GM12878 (cell line): ENCODE results near the gene ZYX. TPM values are rescaled to one million over a fixed set of nuclear protein-coding genes. Genes with fewer than 3 reads are reported as not detected.
A peak's percentile ranks its signal among the peaks of the same experiment; 100 is the strongest.

Experiments used
- ATAC-seq: fragments of 200-7000 bp; cut with Tn5 transposase; 3 replicates; pipeline ENCODE4 v1.9.1; 2020; ENCODE audit warnings: mild to moderate bottlenecking, moderate library complexity
- BruUV-seq: library from RNA; stranded (reverse); fragments of 400-500 nt; replicated peaks from 2 replicates; lab custom pipeline; 2021; lab: Mats Ljungman, UMichigan
- CTCF ChIA-PET: fragments of 300-600 bp; sonication (Branson Sonifier 250); formaldehyde crosslinking; extraction: SDS; loops from one replicate; lab custom pipeline; 2021; ENCODE audit warnings: inconsistent platforms; lab: Yijun Ruan, JAX
- POLR2A ChIA-PET: fragments of 350-600 bp; formaldehyde crosslinking; extraction: SDS; loops from one replicate; lab custom pipeline; 2021; ENCODE audit warnings: inconsistent platforms; lab: Charles Lee
- RAD21 ChIA-PET: fragments of 300-600 bp; sonication (Branson Sonifier 250); formaldehyde crosslinking; loops from one replicate; lab custom pipeline; 2023; ENCODE audit warnings: antibody characterized with exemption; ENCODE audit not compliant: unreplicated experiment; lab: Charles Lee
- SMC1A ChIA-PET: fragments of 300-600 bp; sonication (Branson Sonifier 250); formaldehyde crosslinking; loops from one replicate; lab custom pipeline; 2023; ENCODE audit not compliant: unreplicated experiment, uncharacterized antibody; lab: Charles Lee
- DNase-seq: peaks from one replicate; pipeline ENCODE4 v3.0.0-alpha.2; 2011; ENCODE audit warnings: low read depth, low spot score
- FAIRE-seq: peaks from 3 replicates; lab custom pipeline; 2011; peaks lifted over from hg19 to GRCh38; lab: Jason Lieb, UNC
- H2AFZ ChIP-seq: 2 replicates; pipeline ENCODE4 v1.6.0; 2011; ENCODE audit warnings: low read depth, low read length, control low read depth; ENCODE audit not compliant: control insufficient read depth
- H3K27ac ChIP-seq: 2 replicates; pipeline ENCODE4 v1.5.1; 2011; ENCODE audit warnings: control low read depth; ENCODE audit not compliant: control insufficient read depth, insufficient read depth
- H3K27me3 ChIP-seq, 2 experiments: replicated peaks in 1 of 2; 2 replicates each; pipeline versions ENCODE4 v1.6.0 to v1.6.1; 2011; ENCODE audit warnings: low read length in 1 of 2; ENCODE audit not compliant: control insufficient read depth in 2 of 2, insufficient read depth in 2 of 2
- H3K36me3 ChIP-seq, 2 experiments: 2 replicates each; pipeline ENCODE4 v1.5.1; 2011; ENCODE audit warnings: low read length in 1 of 2; ENCODE audit not compliant: control insufficient read depth in 2 of 2, insufficient read depth in 2 of 2
- H3K4me1 ChIP-seq: 2 replicates; pipeline ENCODE4 v1.6.1; 2011; ENCODE audit warnings: mild to moderate bottlenecking, low read length, moderate library complexity, mixed read lengths; ENCODE audit not compliant: control insufficient read depth, insufficient read depth
- H3K4me2 ChIP-seq: 2 replicates; pipeline ENCODE4 v1.6.0; 2011; ENCODE audit warnings: control low read depth; ENCODE audit not compliant: control insufficient read depth, insufficient read depth
- H3K4me3 ChIP-seq: fragments of 200-600 bp; sonication (generic); 2 replicates; pipeline ENCODE4 v1.5.1; 2016
- H3K79me2 ChIP-seq: 2 replicates; pipeline ENCODE4 v1.6.0; 2011; ENCODE audit warnings: low read length; ENCODE audit not compliant: control insufficient read depth, insufficient read depth
- H3K9ac ChIP-seq: 2 replicates; pipeline ENCODE4 v1.8.0; 2011; ENCODE audit warnings: low read length, control low read depth, mixed read lengths; ENCODE audit not compliant: control insufficient read depth, insufficient read depth
- H3K9me3 ChIP-seq: replicated peaks from 3 replicates; pipeline ENCODE4 v1.5.1; 2011; ENCODE audit warnings: mild to moderate bottlenecking, low read length; ENCODE audit not compliant: control insufficient read depth, insufficient read depth
- H4K20me1 ChIP-seq: 2 replicates; pipeline ENCODE4 v1.6.0; 2011; ENCODE audit not compliant: control insufficient read depth, insufficient read depth
- BMI1 ChIP-seq: fragments of 450-650 bp; IDR thresholded peaks from 2 replicates; pipeline ENCODE4 v1.6.1; 2016; ENCODE audit warnings: mild to moderate bottlenecking, moderate library complexity, borderline replicate concordance
- CBFB ChIP-seq: IDR thresholded peaks from 2 replicates; pipeline ENCODE4 v1.6.1; 2016; ENCODE audit warnings: antibody characterized with exemption, low read depth
- CHD1 ChIP-seq: IDR thresholded peaks from 2 replicates; pipeline ENCODE4 v1.6.1; 2012; ENCODE audit warnings: low read depth, low read length, improper control_type of control experiment
- EGR1 ChIP-seq, 2 experiments: IDR thresholded peaks; 1 replicate in 1 of 2; 2 replicates in 1 of 2; pipeline ENCODE4 v1.6.1; 2011 to 2012; ENCODE audit warnings: low read depth in 2 of 2, low read length in 2 of 2, borderline replicate concordance in 1 of 2, mild to moderate bottlenecking in 1 of 2, moderate library complexity in 1 of 2
- JUNB ChIP-seq: IDR thresholded peaks from 2 replicates; pipeline ENCODE4 v1.6.1; 2016; ENCODE audit warnings: antibody characterized with exemption, mild to moderate bottlenecking
- MXI1 ChIP-seq: fragments of 150-350 bp; IDR thresholded peaks from 2 replicates; pipeline ENCODE4 v1.6.1; 2011; ENCODE audit warnings: low read depth, mild to moderate bottlenecking, inconsistent platforms, low read length, improper control_type of control experiment
- MYB ChIP-seq: fragments of 150-350 bp; IDR thresholded peaks from 2 replicates; pipeline ENCODE4 v1.6.1; 2014; ENCODE audit warnings: mild to moderate bottlenecking, low read depth, low read length, borderline replicate concordance
- NFIC ChIP-seq: IDR thresholded peaks from 2 replicates; pipeline ENCODE4 v1.6.1; 2012; ENCODE audit warnings: low read depth, mild to moderate bottlenecking, inconsistent platforms, low read length, moderate library complexity
- SUZ12 ChIP-seq: fragments of 200-600 bp; sonication (generic); IDR thresholded peaks from one replicate; pipeline ENCODE4 v1.6.1; 2018; ENCODE audit warnings: antibody characterized with exemption, mild to moderate bottlenecking; ENCODE audit not compliant: unreplicated experiment
- TAF1 ChIP-seq: IDR thresholded peaks from 2 replicates; pipeline ENCODE4 v1.6.1; 2011; ENCODE audit warnings: mild to moderate bottlenecking, low read depth, low read length, borderline replicate concordance
- WGBS: methylation state at CpG from one replicate; pipeline ENCODE4 v1.1.6; 2016; ENCODE audit warnings: low lambda C conversion rate; ENCODE audit not compliant: insufficient replicate concordance, insufficient coverage; ENCODE audit errors: missing lambda C conversion rate; 5-methylcytosine and 5-hydroxymethylcytosine counted together
- in situ Hi-C: fragments of 300-500 bp; cut with MboI; formaldehyde crosslinking; loops from 9 replicates; pipeline ENCODE4 v1.14.3; 2018; ENCODE audit warnings: mixed read lengths
- intact Hi-C: fragments of 100-400 bp; cut with micrococcal nuclease; formaldehyde crosslinking; loops from one replicate; pipeline ENCODE4 v1.14.2; 2022; ENCODE audit not compliant: unreplicated experiment
- polyA plus RNA-seq, 11 experiments: library from polyadenylated mRNA; depleted of rRNA in 4 of 11; unstranded in 6 of 11; stranded (reverse) in 5 of 11; fragments of >200 nt; fragmentation: Nextera tagmentation in 4 of 11; fragmentation: Illumina TruSeq in 1 of 11; extraction: Ambion mirVana in 4 of 11; extraction: Trizol in 1 of 11; gene quantifications; 1 replicate in 1 of 11; 2 replicates in 10 of 11; pipeline versions ENCODE4 v1.2.1 to v1.2.3, GENCODE V29; 2011 to 2016; ENCODE audit warnings: inconsistent platforms in 2 of 11, missing spikeins in 2 of 11, low read depth in 1 of 11
- total RNA-seq, 4 experiments: library from RNA; depleted of rRNA in 3 of 4; stranded (reverse); fragments of >200 nt in 3 of 4; fragmentation: Illumina TruSeq in 1 of 4; extraction: Trizol in 1 of 4; gene quantifications; 2 replicates each; pipeline versions ENCODE4 v1.2.1 to v1.2.3, GENCODE V29; 2013 to 2021
- TF ChIP-seq, protein P1 (sequence below): fragments of 450-650 bp; IDR thresholded peaks from 2 replicates; pipeline ENCODE4 v1.6.1; 2016; ENCODE audit warnings: mild to moderate bottlenecking, moderate library complexity, borderline replicate concordance
- TF ChIP-seq, protein P2 (sequence below): IDR thresholded peaks from 2 replicates; pipeline ENCODE4 v1.6.1; 2012; ENCODE audit warnings: low read length, inconsistent platforms
- TF ChIP-seq, protein P3 (sequence below): fragments of 450-650 bp; IDR thresholded peaks from 2 replicates; pipeline ENCODE4 v1.6.1; 2017; ENCODE audit warnings: mild to moderate bottlenecking, moderate library complexity
- TF ChIP-seq, protein P4 (sequence below): IDR thresholded peaks from 2 replicates; pipeline ENCODE4 v1.6.1; 2011; ENCODE audit warnings: low read depth, mild to moderate bottlenecking, low read length, moderate library complexity, borderline replicate concordance; ENCODE audit errors: extremely low read depth

ZYX gene
- total and polyA plus RNA-seq, 10 of the 15 experiments (the other 5 are each of a cell fraction or from before 2014, with no cell fraction given) = 2.1 to 100 (median 27.6) TPM

DNA sequence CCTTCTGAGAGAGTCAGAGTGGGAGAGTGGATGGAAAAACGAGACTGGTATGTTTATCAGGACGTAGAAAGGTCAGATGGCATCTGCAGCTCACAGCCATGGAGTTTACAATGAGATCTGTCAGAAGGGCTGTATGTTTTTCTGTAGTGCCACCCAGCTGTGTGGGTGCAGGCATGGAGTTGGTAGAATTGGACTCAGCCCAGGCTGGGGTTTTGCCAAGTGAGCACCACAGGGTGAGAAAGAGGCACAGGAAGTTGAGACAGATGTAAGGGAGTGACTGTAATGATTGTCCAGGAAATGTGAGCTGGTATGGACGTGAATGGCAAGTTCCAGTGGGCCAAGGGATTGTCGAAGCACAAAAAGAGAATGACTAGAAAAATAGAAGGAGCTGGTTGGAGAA, 9.1 kb upstream of the ZYX start:
- Histone ChIP-seq H3K79me2 (no peaks in the 10 kb centered on the region), H3K4me3 (no peak overlapping the region), H4K20me1 (no peaks in the 10 kb centered on the region), H2AFZ (no peak overlapping the region), H3K27me3 (no peaks in the 10 kb centered on the region; a peak in 2 of 4 replicates), H3K27ac (no peak overlapping the region), H3K9me3 (no peaks in the 10 kb centered on the region), H3K36me3 (no peaks in the 10 kb centered on the region), H3K4me1 (peaks cover 4% of the 10 kb centered on the region), H3K9ac (no peak overlapping the region), H3K4me2 (no peak overlapping the region)
- ChIA-PET SMC1A (interaction anchor here (0.6 to 2.6 kb wide), 2 partner anchors 8 to 131 kb away, joined by 3 to 7 read pairs; no protein-coding TSS in a partner anchor), RAD21 (interaction anchor here (1.1 kb wide), 1 partner anchor 35 kb away, joined by 3 read pairs; no protein-coding TSS in a partner anchor), POLR2A (no interaction called here), CTCF (interaction anchor here (1.0 to 1.5 kb wide), 3 partner anchors 12 to 131 kb away, joined by 3 to 4 read pairs (median 3); no protein-coding TSS in a partner anchor)
- no TSS peak for BruUV-seq
- DNase-seq (no peak), FAIRE-seq (no peak), ATAC-seq (peak; percentile 24; the same call in 1 of the 3 replicates)
- 6% methylated on average over 4 of the region's 4 CpGs for WGBS
- in situ Hi-C loops (no loop called here), intact Hi-C loops (no loop called here)
- TF ChIP-seq, protein P1, sequence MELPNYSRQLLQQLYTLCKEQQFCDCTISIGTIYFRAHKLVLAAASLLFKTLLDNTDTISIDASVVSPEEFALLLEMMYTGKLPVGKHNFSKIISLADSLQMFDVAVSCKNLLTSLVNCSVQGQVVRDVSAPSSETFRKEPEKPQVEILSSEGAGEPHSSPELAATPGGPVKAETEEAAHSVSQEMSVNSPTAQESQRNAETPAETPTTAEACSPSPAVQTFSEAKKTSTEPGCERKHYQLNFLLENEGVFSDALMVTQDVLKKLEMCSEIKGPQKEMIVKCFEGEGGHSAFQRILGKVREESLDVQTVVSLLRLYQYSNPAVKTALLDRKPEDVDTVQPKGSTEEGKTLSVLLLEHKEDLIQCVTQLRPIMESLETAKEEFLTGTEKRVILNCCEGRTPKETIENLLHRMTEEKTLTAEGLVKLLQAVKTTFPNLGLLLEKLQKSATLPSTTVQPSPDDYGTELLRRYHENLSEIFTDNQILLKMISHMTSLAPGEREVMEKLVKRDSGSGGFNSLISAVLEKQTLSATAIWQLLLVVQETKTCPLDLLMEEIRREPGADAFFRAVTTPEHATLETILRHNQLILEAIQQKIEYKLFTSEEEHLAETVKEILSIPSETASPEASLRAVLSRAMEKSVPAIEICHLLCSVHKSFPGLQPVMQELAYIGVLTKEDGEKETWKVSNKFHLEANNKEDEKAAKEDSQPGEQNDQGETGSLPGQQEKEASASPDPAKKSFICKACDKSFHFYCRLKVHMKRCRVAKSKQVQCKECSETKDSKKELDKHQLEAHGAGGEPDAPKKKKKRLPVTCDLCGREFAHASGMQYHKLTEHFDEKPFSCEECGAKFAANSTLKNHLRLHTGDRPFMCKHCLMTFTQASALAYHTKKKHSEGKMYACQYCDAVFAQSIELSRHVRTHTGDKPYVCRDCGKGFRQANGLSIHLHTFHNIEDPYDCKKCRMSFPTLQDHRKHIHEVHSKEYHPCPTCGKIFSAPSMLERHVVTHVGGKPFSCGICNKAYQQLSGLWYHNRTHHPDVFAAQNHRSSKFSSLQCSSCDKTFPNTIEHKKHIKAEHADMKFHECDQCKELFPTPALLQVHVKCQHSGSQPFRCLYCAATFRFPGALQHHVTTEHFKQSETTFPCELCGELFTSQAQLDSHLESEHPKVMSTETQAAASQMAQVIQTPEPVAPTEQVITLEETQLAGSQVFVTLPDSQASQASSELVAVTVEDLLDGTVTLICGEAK = no peak
- TF ChIP-seq NFIC (no peak), MYB (no peak), CHD1 (no peak), EGR1 (IDR thresholded peaks at IDR 0.05; ENCODE audit: borderline replicate concordance in 1 of 2, low read depth in 2 of 2, low read length in 2 of 2) (no peak), SUZ12 (no peak), MXI1 (no peak), TAF1 (no peak), JUNB (no peak), BMI1 (no peak), CBFB (no peak)
- TF ChIP-seq, protein P2, sequence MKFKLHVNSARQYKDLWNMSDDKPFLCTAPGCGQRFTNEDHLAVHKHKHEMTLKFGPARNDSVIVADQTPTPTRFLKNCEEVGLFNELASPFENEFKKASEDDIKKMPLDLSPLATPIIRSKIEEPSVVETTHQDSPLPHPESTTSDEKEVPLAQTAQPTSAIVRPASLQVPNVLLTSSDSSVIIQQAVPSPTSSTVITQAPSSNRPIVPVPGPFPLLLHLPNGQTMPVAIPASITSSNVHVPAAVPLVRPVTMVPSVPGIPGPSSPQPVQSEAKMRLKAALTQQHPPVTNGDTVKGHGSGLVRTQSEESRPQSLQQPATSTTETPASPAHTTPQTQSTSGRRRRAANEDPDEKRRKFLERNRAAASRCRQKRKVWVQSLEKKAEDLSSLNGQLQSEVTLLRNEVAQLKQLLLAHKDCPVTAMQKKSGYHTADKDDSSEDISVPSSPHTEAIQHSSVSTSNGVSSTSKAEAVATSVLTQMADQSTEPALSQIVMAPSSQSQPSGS = no peak
- TF ChIP-seq, protein P3, sequence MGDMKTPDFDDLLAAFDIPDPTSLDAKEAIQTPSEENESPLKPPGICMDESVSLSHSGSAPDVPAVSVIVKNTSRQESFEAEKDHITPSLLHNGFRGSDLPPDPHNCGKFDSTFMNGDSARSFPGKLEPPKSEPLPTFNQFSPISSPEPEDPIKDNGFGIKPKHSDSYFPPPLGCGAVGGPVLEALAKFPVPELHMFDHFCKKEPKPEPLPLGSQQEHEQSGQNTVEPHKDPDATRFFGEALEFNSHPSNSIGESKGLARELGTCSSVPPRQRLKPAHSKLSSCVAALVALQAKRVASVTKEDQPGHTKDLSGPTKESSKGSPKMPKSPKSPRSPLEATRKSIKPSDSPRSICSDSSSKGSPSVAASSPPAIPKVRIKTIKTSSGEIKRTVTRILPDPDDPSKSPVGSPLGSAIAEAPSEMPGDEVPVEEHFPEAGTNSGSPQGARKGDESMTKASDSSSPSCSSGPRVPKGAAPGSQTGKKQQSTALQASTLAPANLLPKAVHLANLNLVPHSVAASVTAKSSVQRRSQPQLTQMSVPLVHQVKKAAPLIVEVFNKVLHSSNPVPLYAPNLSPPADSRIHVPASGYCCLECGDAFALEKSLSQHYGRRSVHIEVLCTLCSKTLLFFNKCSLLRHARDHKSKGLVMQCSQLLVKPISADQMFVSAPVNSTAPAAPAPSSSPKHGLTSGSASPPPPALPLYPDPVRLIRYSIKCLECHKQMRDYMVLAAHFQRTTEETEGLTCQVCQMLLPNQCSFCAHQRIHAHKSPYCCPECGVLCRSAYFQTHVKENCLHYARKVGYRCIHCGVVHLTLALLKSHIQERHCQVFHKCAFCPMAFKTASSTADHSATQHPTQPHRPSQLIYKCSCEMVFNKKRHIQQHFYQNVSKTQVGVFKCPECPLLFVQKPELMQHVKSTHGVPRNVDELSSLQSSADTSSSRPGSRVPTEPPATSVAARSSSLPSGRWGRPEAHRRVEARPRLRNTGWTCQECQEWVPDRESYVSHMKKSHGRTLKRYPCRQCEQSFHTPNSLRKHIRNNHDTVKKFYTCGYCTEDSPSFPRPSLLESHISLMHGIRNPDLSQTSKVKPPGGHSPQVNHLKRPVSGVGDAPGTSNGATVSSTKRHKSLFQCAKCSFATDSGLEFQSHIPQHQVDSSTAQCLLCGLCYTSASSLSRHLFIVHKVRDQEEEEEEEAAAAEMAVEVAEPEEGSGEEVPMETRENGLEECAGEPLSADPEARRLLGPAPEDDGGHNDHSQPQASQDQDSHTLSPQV = no peak
- TF ChIP-seq, protein P4, sequence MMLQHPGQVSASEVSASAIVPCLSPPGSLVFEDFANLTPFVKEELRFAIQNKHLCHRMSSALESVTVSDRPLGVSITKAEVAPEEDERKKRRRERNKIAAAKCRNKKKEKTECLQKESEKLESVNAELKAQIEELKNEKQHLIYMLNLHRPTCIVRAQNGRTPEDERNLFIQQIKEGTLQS = no peak
